Ramos (cell line): Measurements from ENCODE around the gene FTH1.

Experiments used
- in situ Hi-C: fragments of 300-500 bp; cut with MboI; formaldehyde crosslinking; loops from one replicate; pipeline ENCODE4 v1.14.3; 2022; ENCODE audit warnings: low sequenced_read_pairs; ENCODE audit not compliant: unreplicated experiment

Gene FTH1

GRCh38 chr11:61951484-61952135 is 15.8 kb downstream of the FTH1 start:
- in situ Hi-C loops: no loop called here

DNA sequence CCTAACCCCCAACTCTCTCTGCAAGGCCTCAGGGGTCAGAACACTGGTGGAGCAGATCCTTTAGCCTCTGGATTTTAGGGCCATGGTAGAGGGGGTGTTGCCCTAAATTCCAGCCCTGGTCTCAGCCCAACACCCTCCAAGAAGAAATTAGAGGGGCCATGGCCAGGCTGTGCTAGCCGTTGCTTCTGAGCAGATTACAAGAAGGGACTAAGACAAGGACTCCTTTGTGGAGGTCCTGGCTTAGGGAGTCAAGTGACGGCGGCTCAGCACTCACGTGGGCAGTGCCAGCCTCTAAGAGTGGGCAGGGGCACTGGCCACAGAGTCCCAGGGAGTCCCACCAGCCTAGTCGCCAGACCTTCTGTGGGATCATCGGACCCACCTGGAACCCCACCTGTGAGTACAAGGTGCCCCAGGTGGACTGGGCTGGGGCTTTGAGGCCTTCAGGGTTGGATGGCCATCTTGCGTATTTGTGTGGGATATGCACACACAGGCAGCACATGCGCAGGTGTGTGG is 17.3 kb downstream of the FTH1 start, which contains the start of gene BEST1:
Gene BEST1, plus strand, starts transcription at position 317 of the 513 bp plus-strand sequence. CDS start 1,456 bp downstream, outside the sequence.
- in situ Hi-C loops: no loop called here

GRCh38 chr11:61949169-61950034 is 18.0 kb downstream of the FTH1 start:
- in situ Hi-C loops: loop anchor here (5.0 kb wide), 1 partner anchor 77 kb away; no protein-coding TSS in a partner anchor

GRCh38 chr11:61948505-61948904 is 18.9 kb downstream of the FTH1 start:
- in situ Hi-C loops: loop anchor here (5.0 kb wide), 1 partner anchor 76 kb away; no protein-coding TSS in a partner anchor

DNA sequence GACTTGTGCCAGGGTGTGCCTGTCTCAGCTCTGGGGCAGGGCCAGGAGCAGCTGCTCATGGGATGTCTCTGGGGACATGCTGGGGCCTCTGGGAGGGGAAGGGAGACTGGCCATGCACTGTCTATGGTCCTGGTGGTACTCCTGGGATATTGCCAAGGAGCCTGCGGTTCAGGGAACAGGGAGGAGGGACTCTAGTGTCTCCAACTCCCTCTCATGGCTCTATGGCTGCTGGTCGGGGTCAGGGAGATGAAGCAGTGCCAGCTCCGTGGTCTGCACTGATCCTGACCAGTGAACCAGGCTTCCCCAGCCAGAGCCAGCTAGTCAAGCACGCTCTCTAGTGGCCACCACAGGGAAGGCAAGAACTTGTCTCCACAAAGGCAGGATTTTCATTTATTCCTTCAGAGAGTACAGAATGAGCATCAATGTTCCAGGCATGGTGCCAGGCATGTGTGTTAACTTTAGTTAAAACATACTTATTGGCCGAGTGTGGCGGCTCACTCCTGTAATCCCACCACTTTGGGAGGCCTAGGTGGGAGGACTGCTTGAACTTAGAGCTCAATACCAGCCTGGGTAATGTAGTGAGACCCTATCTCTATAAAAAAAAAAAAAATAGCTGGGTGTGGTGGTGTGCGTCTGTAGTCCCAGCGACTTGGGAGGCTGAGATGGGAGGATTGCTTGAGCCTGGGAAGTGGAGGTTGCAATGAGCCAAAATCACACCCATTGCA is 19.8 kb downstream of the FTH1 start:
- in situ Hi-C loops: loop anchor here (5.0 kb wide), 1 partner anchor 75 kb away; no protein-coding TSS in a partner anchor

GRCh38 chr11:61946894-61947293 is 20.5 kb downstream of the FTH1 start:
- in situ Hi-C loops: loop anchor here (5.0 kb wide), 1 partner anchor 75 kb away; no protein-coding TSS in a partner anchor

DNA sequence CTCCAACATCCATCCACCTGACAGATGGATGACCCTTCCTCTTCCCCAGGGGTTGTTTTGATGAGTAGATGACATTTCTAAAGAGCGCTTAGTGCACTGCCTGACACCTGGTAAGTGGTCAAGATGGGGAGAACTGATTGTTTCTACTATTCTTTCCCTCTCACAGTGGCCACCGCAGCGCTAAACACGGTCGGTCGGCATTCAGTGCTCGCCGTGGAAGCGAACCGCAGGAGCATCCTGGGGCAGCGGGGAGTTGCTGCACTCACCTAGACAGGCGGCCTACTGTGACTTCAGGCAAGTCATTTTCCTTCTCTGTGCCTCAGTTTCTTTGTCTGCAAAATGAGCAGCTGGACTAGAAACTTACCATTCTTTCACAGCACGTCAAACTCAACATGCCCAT is 22.2 kb downstream of the FTH1 start:
- in situ Hi-C loops: loop anchor here (5.0 kb wide), 1 partner anchor 73 kb away; no protein-coding TSS in a partner anchor

- in situ Hi-C loops: no loop called here
These were observed 27.0 kb downstream of the FTH1 start for GRCh38 chr11:61940466-61940865.

- in situ Hi-C loops: no loop called here
These were observed 31.6 kb downstream of the FTH1 start for GRCh38 chr11:61935861-61936260.

GRCh38 chr11:61930933-61931332 is 36.5 kb downstream of the FTH1 start:
- in situ Hi-C loops: no loop called here

DNA sequence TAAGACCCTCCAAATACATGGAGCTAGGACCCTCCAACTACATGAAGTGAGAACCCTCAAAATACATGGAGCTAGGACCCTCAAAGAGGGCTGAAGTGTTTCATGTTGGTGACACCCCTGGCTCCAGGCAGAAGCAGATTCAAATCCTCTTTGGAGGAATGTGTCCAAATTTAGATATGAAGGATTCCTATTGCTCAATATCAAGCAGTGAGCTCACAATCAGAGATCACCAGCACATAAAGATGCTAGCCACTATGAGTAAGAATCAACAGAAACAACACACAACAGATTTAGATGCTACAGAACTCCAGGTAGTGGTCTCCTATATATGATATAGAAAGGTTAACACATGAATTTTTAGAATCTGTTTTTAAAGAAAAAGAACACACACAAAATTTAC is 38.8 kb downstream of the FTH1 start:
- in situ Hi-C loops: no loop called here

DNA sequence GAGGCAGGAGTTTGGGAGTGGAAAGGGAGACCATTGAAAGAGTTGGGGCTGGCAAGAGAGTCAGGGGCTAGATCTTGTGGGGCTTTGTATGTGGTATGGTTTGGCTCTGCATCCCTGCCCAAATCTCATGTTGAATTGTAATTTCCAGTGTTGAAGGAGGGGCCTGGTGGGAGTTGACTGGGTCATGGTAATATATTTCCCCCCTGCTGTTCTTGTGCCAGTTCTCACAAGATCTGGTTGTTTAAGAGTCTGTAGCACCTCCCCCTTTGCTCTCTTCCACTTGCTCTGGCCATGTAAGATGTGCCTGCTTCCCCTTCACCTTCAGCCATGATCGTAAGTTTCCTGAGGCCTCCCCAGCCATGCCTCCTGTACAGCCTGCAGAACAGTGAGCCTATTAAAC is 39.9 kb downstream of the FTH1 start:
- in situ Hi-C loops: no loop called here

- in situ Hi-C loops: no loop called here
These were observed 41.2 kb downstream of the FTH1 start for GRCh38 chr11:61926235-61926634.

DNA sequence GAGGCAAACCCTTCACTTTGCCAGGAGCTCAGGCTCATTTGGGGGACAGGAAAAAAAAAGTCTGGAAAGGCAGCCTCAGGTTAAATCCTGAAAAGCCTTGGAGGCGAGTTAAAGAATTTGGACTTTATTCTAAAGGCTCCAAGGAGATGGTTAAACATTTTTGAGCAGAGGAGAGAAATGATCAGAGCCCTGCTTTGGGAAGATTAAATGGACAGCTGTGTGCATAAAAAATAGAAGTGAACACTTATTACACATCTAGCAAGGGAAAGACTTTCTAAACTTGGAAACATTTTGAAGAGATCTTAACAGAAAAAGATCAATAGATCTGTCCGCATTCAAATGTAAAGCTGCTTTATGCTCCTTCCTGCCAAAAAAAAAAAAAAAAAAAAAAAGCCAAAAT is 41.7 kb downstream of the FTH1 start:
- in situ Hi-C loops: no loop called here

- in situ Hi-C loops: no loop called here
These were observed 43.4 kb downstream of the FTH1 start for GRCh38 chr11:61924064-61924455.

DNA sequence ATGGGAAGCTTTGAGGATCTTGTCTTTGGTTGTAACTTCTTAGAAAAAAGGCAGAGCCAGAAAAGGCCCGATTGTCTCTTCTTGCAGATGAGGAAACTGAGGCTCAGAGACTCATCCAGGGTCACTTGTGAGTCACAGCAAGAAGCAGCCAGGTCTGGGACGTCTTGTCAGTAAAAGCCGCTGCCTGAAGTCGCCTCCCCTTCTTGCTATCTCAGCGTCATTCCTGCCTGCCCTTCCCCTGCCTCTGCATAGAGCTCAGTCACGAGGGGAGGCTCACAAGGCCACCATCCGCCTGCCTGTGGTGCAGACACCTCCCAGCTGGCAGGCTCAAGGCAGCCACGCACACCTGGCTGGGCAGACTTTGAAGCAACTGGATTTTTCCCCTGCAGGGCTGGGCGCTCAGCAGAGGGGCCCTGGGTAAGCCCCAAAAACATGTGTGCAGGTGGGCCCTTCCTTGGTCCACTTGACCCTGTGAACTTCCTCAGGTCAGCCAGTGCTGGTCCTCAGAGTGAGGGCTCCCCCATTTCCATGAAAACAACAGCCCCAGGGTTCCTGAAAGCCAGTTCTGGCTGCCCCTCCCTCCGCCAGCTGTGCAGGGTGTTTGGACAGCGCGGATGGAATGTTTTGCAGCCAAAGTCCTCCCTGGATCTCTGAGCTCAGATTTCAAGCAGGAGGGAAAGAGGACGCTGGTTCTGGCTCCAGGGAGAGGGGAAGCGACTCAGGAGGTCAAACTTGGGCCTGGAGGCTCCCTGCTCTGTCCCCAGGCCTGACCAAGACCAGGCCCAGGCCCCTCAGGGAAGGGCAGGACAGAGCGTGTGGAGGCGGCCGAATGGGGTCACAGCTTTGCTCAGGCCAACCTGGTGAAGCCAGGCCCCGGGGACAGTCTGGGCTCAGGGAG is 44.0 kb downstream of the FTH1 start:
- in situ Hi-C loops: no loop called here

- in situ Hi-C loops: no loop called here
These were observed 44.9 kb downstream of the FTH1 start for GRCh38 chr11:61922539-61922938.

DNA sequence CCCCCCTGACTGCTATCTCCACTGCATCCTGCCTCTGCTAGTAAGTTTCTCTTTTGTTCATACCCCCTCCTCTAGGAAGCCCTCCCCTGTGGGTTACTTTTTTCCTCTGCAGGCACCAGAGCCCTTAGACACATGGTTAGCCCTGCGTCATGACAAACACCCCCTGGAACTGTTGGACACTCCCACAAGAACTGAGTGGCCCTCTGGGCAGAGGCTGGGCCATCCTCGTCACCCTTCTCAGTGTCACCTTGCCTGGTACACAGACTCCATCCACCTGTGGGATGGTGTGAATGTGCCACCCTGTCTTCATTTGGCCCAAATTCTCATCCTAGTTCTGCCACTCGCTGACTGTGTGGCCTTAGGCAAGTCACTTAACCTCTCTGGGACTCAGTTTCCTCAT is 46.0 kb downstream of the FTH1 start:
- in situ Hi-C loops: no loop called here
